HG03457 (cell line): ENCODE data around the gene NABP2.

Source experiments
- ATAC-seq: cut with Tn5 transposase; IDR thresholded peaks from one replicate; pipeline ENCODE4 v1.9.1; 2021; ENCODE audit warnings: moderate number of reproducible peaks; ENCODE audit not compliant: unreplicated experiment

NABP2 gene

GRCh38 chr12:56212361-56212760 lies 11.8 kb upstream of the NABP2 start:
- ATAC-seq: no peak

- no peak for ATAC-seq
These were observed 10.3 kb upstream of the NABP2 start for GRCh38 chr12:56213878-56214277.

GRCh38 chr12:56216461-56216860 lies 7.7 kb upstream of the NABP2 start:
- no peak for ATAC-seq

GRCh38 chr12:56219840-56220239 lies 4.3 kb upstream of the NABP2 start:
- ATAC-seq: no peak

GRCh38 chr12:56220611-56221231 lies 3.4 kb upstream of the NABP2 start:
- ATAC-seq: no peak

GRCh38 chr12:56221232-56221756 lies 2.8 kb upstream of the NABP2 start:
- peak; percentile 18 for ATAC-seq

GRCh38 chr12:56221757-56222530 lies 2.2 kb upstream of the NABP2 start, which contains the start of gene RNF41:
Gene RNF41, minus strand, starts transcription at chr12:56221922. Its CDS starts 7,875 bp downstream, at chr12:56214047.
- peak; percentile 73 for ATAC-seq

- ATAC-seq: no peak
These were observed 1.6 kb upstream of the NABP2 start for GRCh38 chr12:56222531-56222895.

GRCh38 chr12:56223571-56224101 lies 506 bp upstream of the NABP2 start:
- ATAC-seq: no peak

- ATAC-seq: no peak
These were observed 812 bp downstream of the NABP2 start for GRCh38 chr12:56224954-56225353.

GRCh38 chr12:56229082-56229481 lies 4.9 kb downstream of the NABP2 start:
- no peak for ATAC-seq

- ATAC-seq: no peak
These were observed 5.8 kb downstream of the NABP2 start, which contains the start of gene SLC39A5 for GRCh38 chr12:56229916-56230431. Gene SLC39A5, plus strand, starts transcription at chr12:56230051. Its CDS starts 1,224 bp downstream, at chr12:56231275.

- no peak for ATAC-seq
These were observed 6.5 kb downstream of the NABP2 start for GRCh38 chr12:56230432-56231183.

GRCh38 chr12:56231184-56231582 lies 7.0 kb downstream of the NABP2 start:
- ATAC-seq: no peak

GRCh38 chr12:56234746-56235436 lies 10.7 kb downstream of the NABP2 start:
- ATAC-seq: no peak

GRCh38 chr12:56236091-56236490 lies 11.9 kb downstream of the NABP2 start:
- no peak for ATAC-seq

- no peak for ATAC-seq
These were observed 12.8 kb downstream of the NABP2 start for GRCh38 chr12:56236985-56237384.

- ATAC-seq: no peak
These were observed 13.4 kb downstream of the NABP2 start for GRCh38 chr12:56237552-56237951.

- no peak for ATAC-seq
These were observed 17.5 kb downstream of the NABP2 start for GRCh38 chr12:56241424-56242303.
